ENCODE data around the gene TMEM87B.
"Not testable (repeated sequence)": the region's sequence is repeated elsewhere in the genome, so short reads cannot be mapped to it uniquely, and the experiment has no call there.

The TMEM87B gene

GRCh38 chr2:112134120-112134519 lies 79.1 kb downstream of the TMEM87B start:
- no peak for DNase-seq (ENCODE audit: low read depth, low spot score)
- TF ChIP-seq CTCF (IDR thresholded peaks at IDR 0.05; ENCODE audit: low read depth, low read length): no peak
- no peak overlapping the region for H3K4me3 ChIP-seq (ENCODE audit: low read depth, low read length)
- in situ Hi-C loops (cut with HindIII; ENCODE audit: low sequenced_read_pairs): no loop called here

DNA sequence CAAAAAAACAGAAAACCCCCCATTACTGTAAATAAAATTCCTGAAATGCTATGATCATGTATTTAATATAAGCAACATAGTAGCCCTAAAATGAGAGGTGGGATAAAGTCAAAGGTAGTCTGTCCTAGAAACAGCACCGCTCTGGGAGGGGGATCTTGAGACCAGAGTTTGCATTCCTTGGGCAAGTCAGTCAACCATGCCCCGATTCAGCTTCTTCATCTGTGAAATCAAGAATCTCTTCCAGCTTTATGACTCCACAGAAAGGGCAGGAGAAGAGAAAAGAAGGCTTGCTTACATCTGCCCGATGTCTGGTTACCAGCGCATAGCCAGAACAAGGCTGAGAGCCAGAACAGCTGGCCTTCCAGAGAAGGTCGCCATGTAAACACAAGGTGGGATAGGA lies 81.0 kb downstream of the TMEM87B start:
- no peak for DNase-seq (ENCODE audit: low read depth, low spot score)
- TF ChIP-seq CTCF (IDR thresholded peaks at IDR 0.05; ENCODE audit: low read depth, low read length): no peak
- no peak overlapping the region for H3K4me3 ChIP-seq (ENCODE audit: low read depth, low read length)
- in situ Hi-C loops (cut with HindIII; ENCODE audit: low sequenced_read_pairs): no loop called here

DNA sequence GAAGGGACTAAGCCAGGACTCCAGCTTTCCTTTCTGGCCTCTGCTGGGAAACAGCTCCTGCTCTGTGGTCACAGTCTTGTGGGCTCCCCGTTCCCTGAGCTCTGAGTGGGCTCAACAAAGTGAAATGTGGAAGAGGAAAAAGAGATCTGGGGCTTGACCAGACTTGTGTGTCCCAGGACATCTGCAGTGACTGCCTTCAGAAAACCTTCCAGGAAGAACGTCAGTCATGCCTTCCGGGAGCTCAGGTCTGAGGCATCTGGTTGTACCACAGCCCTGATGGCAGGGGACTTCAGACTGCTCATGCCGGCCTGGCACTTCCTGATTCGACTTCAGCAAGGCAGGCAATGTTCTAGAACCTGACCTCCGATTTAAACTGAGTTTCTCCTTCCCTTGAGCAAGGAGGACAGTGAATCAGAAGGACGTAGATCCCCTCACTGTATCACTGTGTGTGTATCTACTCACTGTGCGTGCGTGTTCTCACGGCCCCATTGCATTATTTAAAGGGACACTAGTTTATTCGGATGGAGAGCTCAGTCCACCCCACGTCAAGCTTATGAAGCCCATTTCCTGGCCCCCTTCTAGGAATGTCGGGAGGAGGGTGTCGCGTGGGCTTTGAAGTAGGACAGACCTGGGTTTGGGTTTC lies 82.6 kb downstream of the TMEM87B start:
- peak overlapping the region; percentile 41 for H3K4me3 ChIP-seq (ENCODE audit: low read depth, low read length)
- TF ChIP-seq CTCF (IDR thresholded peaks at IDR 0.05; ENCODE audit: low read depth, low read length): no peak
- no peak for DNase-seq (ENCODE audit: low read depth, low spot score)
- in situ Hi-C loops (cut with HindIII; ENCODE audit: low sequenced_read_pairs): no loop called here

DNA sequence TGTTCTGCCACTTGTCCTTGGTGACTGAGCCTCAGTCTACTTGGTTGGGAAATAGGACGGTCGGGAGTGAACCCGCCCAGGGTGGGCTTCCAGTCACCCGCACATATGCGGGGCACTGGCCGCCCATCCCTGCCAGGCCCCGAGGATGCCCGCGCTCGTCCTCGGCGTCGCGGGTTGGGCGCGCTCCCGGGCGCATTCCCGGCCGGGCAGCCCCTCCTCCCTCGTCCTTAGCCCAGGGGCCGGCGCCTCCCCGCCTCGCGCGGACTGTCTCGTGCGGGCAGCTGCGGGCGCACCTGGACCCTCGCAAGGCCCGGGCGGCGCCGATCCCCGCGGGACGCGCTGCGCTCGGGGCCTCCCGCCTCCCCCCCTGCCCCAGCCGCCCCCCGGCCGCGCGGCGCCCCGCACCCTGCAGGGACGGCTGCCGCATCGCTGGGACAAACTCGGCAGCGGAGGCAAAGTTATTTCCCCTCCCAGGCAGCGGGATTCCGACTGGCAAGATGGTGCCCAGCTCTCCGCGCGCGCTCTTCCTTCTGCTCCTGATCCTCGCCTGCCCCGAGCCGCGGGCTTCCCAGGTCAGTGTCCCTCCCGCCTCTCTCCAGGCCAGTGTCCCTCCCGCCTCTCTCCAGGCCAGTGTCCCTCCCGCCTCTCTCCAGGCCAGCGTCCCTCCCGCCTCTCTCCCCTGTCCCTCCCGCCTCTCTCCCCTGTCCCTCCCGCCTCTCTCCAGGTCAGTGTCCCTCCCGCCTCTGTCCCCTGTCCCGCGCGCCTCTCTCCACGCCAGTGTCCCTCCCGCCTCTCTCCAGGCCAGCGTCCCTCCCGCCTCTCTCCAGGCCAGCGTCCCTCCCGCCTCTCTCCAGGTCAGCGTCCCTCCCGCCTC lies 83.3 kb downstream of the TMEM87B start, which contains the start of gene FBLN7:
FBLN7 (plus strand) TSS at position 227 of the 874 bp plus-strand sequence; CDS start at position 498, 271 bp downstream.
- TF ChIP-seq CTCF (IDR thresholded peaks at IDR 0.05; ENCODE audit: low read depth, low read length): no peak
- in situ Hi-C loops (cut with HindIII; ENCODE audit: low sequenced_read_pairs): no loop called here
- no peak for DNase-seq (ENCODE audit: low read depth, low spot score)
- H3K4me3 ChIP-seq (ENCODE audit: low read depth, low read length): peak within 1 kb of the TSS; percentile 41

DNA sequence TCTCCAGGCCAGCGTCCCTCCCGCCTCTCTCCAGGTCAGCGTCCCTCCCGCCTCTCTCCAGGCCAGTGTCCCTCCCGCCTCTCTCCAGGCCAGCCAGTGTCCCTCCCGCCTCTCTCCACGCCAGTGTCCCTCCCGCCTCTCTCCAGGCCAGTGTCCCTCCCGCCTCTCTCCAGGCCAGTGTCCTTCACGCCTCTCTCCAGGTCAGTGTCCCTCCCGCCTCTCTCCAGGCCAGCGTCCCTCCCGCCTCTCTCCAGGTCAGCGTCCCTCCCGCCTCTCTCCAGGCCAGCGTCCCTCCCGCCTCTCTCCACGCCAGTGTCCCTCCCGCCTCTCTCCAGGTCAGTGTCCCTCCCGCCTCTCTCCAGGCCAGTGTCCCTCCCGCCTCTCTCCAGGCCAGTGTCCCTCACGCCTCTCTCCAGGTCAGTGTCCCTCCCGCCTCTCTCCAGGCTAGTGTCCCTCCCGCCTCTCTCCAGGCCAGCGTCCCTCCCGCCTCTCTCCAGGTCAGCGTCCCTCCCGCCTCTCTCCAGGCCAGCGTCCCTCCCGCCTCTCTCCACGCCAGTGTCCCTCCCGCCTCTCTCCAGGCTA lies 84.1 kb downstream of the TMEM87B start:
- DNase-seq (ENCODE audit: low read depth, low spot score); in situ Hi-C loops (cut with HindIII; ENCODE audit: low sequenced_read_pairs); H3K4me3 ChIP-seq (ENCODE audit: low read depth, low read length): not testable (repeated sequence)

- H3K4me3 ChIP-seq (ENCODE audit: low read depth, low read length); DNase-seq (ENCODE audit: low read depth, low spot score); in situ Hi-C loops (cut with HindIII; ENCODE audit: low sequenced_read_pairs): not testable (repeated sequence)
These were observed 84.7 kb downstream of the TMEM87B start for GRCh38 chr2:112139661-112140204.

GRCh38 chr2:112140205-112140802 lies 85.2 kb downstream of the TMEM87B start:
- no peak overlapping the region for H3K4me3 ChIP-seq (ENCODE audit: low read depth, low read length)
- TF ChIP-seq CTCF (IDR thresholded peaks at IDR 0.05; ENCODE audit: low read depth, low read length): no peak
- no peak for DNase-seq (ENCODE audit: low read depth, low spot score)
- in situ Hi-C loops (cut with HindIII; ENCODE audit: low sequenced_read_pairs): no loop called here
